ENCODE measurements around the gene GIGYF1.
"Not testable (repeated sequence)": the region's sequence is repeated elsewhere in the genome, so short reads cannot be mapped to it uniquely, and the experiment has no call there.

The GIGYF1 gene

GRCh38 chr7:100671353-100672327 lies 22.4 kb downstream of the GIGYF1 start:
- no peak for DNase-seq

- DNase-seq: no peak
Measured at GRCh38 chr7:100670074-100670473, 24.0 kb downstream of the GIGYF1 start.

- not testable (repeated sequence) for DNase-seq
Measured at GRCh38 chr7:100669106-100669505, 24.9 kb downstream of the GIGYF1 start.

- no peak for DNase-seq
Measured at GRCh38 chr7:100668069-100668449, 26.0 kb downstream of the GIGYF1 start.

- no peak for DNase-seq
Measured at GRCh38 chr7:100667331-100668068, 26.6 kb downstream of the GIGYF1 start.

- DNase-seq: no peak
Measured at GRCh38 chr7:100665168-100665726, 28.8 kb downstream of the GIGYF1 start.

- not testable (repeated sequence) for DNase-seq
Measured at GRCh38 chr7:100662194-100662776, 31.8 kb downstream of the GIGYF1 start.

- DNase-seq: peak; percentile 77
Measured at GRCh38 chr7:100655908-100656674, 38.0 kb downstream of the GIGYF1 start, which contains the start of gene ACTL6B. ACTL6B (minus strand) TSS chr7:100656448; CDS start chr7:100656354, 94 bp downstream.

- no peak for DNase-seq
Measured at GRCh38 chr7:100654908-100655831, 38.9 kb downstream of the GIGYF1 start.

- no peak for DNase-seq
Measured at GRCh38 chr7:100649826-100650565, 44.1 kb downstream of the GIGYF1 start.

GRCh38 chr7:100642534-100642907 lies 51.5 kb downstream of the GIGYF1 start:
- DNase-seq: peak; percentile 62

- no peak for DNase-seq
Measured at GRCh38 chr7:100641860-100642533, 52.1 kb downstream of the GIGYF1 start.

GRCh38 chr7:100641463-100641859 lies 52.6 kb downstream of the GIGYF1 start, which contains the start of gene TFR2:
TFR2 (minus strand) TSS chr7:100641552; CDS start chr7:100641509, 43 bp downstream.
- no peak for DNase-seq

GRCh38 chr7:100640517-100641440 lies 53.3 kb downstream of the GIGYF1 start:
- no peak for DNase-seq

- no peak for DNase-seq
Measured at GRCh38 chr7:100639995-100640516, 54.0 kb downstream of the GIGYF1 start.

- DNase-seq: peak; percentile 82
Measured at GRCh38 chr7:100632951-100633717, 60.9 kb downstream of the GIGYF1 start.

- no peak for DNase-seq
Measured at GRCh38 chr7:100630066-100630465, 64.0 kb downstream of the GIGYF1 start.
